ENCODE results near the gene TTYH2. TPM values are rescaled to one million over a fixed set of nuclear protein-coding genes. Genes with fewer than 3 reads are reported as not detected.
A peak's percentile ranks its signal among the peaks of the same experiment; 100 is the strongest.
"Not testable (repeated sequence)": the region's sequence is repeated elsewhere in the genome, so short reads cannot be mapped to it uniquely, and the experiment has no call there.

Gene TTYH2
- polyA plus RNA-seq, 4 donors, result 0.27 to 50.6 (median 2.0) TPM; not detected in 1

DNA sequence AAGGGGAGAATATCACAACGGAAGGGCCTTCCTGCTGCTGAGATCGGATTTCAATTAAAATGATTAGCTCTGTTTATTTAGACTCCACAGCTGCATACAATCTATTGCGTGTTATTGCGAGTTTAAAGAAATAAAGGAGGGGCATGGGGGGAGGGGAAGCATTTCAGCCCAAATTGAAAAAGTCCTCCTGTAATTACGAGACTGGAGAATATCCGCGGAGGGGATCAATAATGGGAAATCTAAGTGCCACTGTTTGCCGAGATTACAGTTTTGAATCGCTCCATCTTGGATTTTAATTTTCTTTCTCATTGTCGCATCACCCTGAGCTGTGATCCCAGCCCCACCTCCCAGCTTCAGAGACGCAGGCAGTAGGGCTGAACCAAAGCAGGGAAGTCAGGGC is 25.6 kb upstream of the TTYH2 start:
- no peaks in the 10 kb centered on the region for H3K9me3 ChIP-seq (ENCODE audit: control insufficient read depth in 2 of 2, insufficient read depth in 1 of 2, low read depth in 1 of 2, low read length in 1 of 2)
- H3K4me3 ChIP-seq (ENCODE audit: low read depth in 1 of 3, low read length in 3 of 3), result no peak overlapping the region
- no peaks in the 10 kb centered on the region for H3K4me1 ChIP-seq (ENCODE audit: control insufficient read depth in 3 of 3, insufficient read depth in 2 of 3, low read depth in 1 of 3, low read length in 2 of 3)
- FAIRE-seq (no peak), DNase-seq (no peak)
- WGBS, 3 donors, result 25 to 45% (median 32%) methylated on average over 11 of the region's 11 CpGs
- no peaks in the 10 kb centered on the region for H3K36me3 ChIP-seq (ENCODE audit: control insufficient read depth in 3 of 3, insufficient read depth in 2 of 3, low read depth in 1 of 3, low read length in 3 of 3)
- H3K27me3 ChIP-seq (ENCODE audit: control insufficient read depth in 3 of 3, insufficient read depth in 3 of 3, low read length in 3 of 3), result peaks cover 0 to 4% (median 0%) of the 10 kb centered on the region in 3 donors
- no peak overlapping the region for H3K27ac ChIP-seq (ENCODE audit: low read depth in 1 of 3, low read length in 2 of 3)

GRCh38 chr17:74188687-74189086 is 24.7 kb upstream of the TTYH2 start:
- not testable (repeated sequence) for H3K9me3 ChIP-seq (ENCODE audit: control insufficient read depth in 2 of 2, insufficient read depth in 1 of 2, low read depth in 1 of 2, low read length in 1 of 2); FAIRE-seq; H3K36me3 ChIP-seq (ENCODE audit: control insufficient read depth in 3 of 3, insufficient read depth in 2 of 3, low read depth in 1 of 3, low read length in 3 of 3); H3K4me1 ChIP-seq (ENCODE audit: control insufficient read depth in 3 of 3, insufficient read depth in 2 of 3, low read depth in 1 of 3, low read length in 2 of 3); H3K27me3 ChIP-seq (ENCODE audit: control insufficient read depth in 3 of 3, insufficient read depth in 3 of 3, low read length in 3 of 3); H3K27ac ChIP-seq (ENCODE audit: low read depth in 1 of 3, low read length in 2 of 3); DNase-seq; H3K4me3 ChIP-seq (ENCODE audit: low read depth in 1 of 3, low read length in 3 of 3)
- 89 to 90% (median 89%) methylated on average over 4 of the region's 4 CpGs for WGBS, 3 donors

- Histone ChIP-seq H3K9me3 (ENCODE audit: control insufficient read depth in 2 of 2, insufficient read depth in 1 of 2, low read depth in 1 of 2, low read length in 1 of 2) (no peaks in the 10 kb centered on the region), H3K4me1 (ENCODE audit: control insufficient read depth in 3 of 3, insufficient read depth in 2 of 3, low read depth in 1 of 3, low read length in 2 of 3) (peaks cover 0 to 7% (median 2%) of the 10 kb centered on the region in 3 donors), H3K27me3 (ENCODE audit: control insufficient read depth in 3 of 3, insufficient read depth in 3 of 3, low read length in 3 of 3) (peaks cover 0 to 4% (median 0%) of the 10 kb centered on the region in 3 donors), H3K27ac (ENCODE audit: low read depth in 1 of 3, low read length in 2 of 3) (no peak overlapping the region), H3K36me3 (ENCODE audit: control insufficient read depth in 3 of 3, insufficient read depth in 2 of 3, low read depth in 1 of 3, low read length in 3 of 3) (no peaks in the 10 kb centered on the region), H3K4me3 (ENCODE audit: low read depth in 1 of 3, low read length in 3 of 3) (no peak overlapping the region)
- whole genome bisulfite sequencing, 3 donors, result 38 to 48% (median 42%) methylated on average over 2 of the region's 2 CpGs
- no peak for FAIRE-seq
- DNase-seq, result peak; percentile 45 to 71
Measured at GRCh38 chr17:74190154-74190553, 23.2 kb upstream of the TTYH2 start.

- DNase-seq, result no peak
- Histone ChIP-seq H3K36me3 (ENCODE audit: control insufficient read depth in 3 of 3, insufficient read depth in 2 of 3, low read depth in 1 of 3, low read length in 3 of 3) (no peaks in the 10 kb centered on the region), H3K27me3 (ENCODE audit: control insufficient read depth in 3 of 3, insufficient read depth in 3 of 3, low read length in 3 of 3) (peaks cover 0 to 9% (median 0%) of the 10 kb centered on the region in 3 donors), H3K27ac (ENCODE audit: low read depth in 1 of 3, low read length in 2 of 3) (no peak overlapping the region), H3K4me3 (ENCODE audit: low read depth in 1 of 3, low read length in 3 of 3) (no peak overlapping the region), H3K9me3 (ENCODE audit: control insufficient read depth in 2 of 2, insufficient read depth in 1 of 2, low read depth in 1 of 2, low read length in 1 of 2) (no peaks in the 10 kb centered on the region), H3K4me1 (ENCODE audit: control insufficient read depth in 3 of 3, insufficient read depth in 2 of 3, low read depth in 1 of 3, low read length in 2 of 3) (peaks cover 0 to 7% (median 2%) of the 10 kb centered on the region in 3 donors)
- 62 to 72% (median 68%) methylated on average over 6 of the region's 6 CpGs for WGBS, 3 donors
- FAIRE-seq, result no peak
Measured at GRCh38 chr17:74190807-74191406, 22.5 kb upstream of the TTYH2 start.

- no peak overlapping the region for H3K4me3 ChIP-seq (ENCODE audit: low read depth in 1 of 3, low read length in 3 of 3)
- DNase-seq (peak; percentile 65 to 82), FAIRE-seq (no peak)
- H3K4me1 ChIP-seq (ENCODE audit: control insufficient read depth in 3 of 3, insufficient read depth in 2 of 3, low read depth in 1 of 3, low read length in 2 of 3), result peaks cover 0 to 7% (median 2%) of the 10 kb centered on the region in 3 donors
- H3K9me3 ChIP-seq (ENCODE audit: control insufficient read depth in 2 of 2, insufficient read depth in 1 of 2, low read depth in 1 of 2, low read length in 1 of 2), result no peaks in the 10 kb centered on the region
- WGBS, 3 donors, result 6 to 27% (median 20%) methylated on average over 12 of the region's 12 CpGs
- H3K27ac ChIP-seq (ENCODE audit: low read depth in 1 of 3, low read length in 2 of 3), result peak overlapping the region; percentile 23 to 83 (median 24)
- H3K36me3 ChIP-seq (ENCODE audit: control insufficient read depth in 3 of 3, insufficient read depth in 2 of 3, low read depth in 1 of 3, low read length in 3 of 3), result no peaks in the 10 kb centered on the region
- peaks cover 0 to 14% (median 0%) of the 10 kb centered on the region in 3 donors for H3K27me3 ChIP-seq (ENCODE audit: control insufficient read depth in 3 of 3, insufficient read depth in 3 of 3, low read length in 3 of 3)
Measured at GRCh38 chr17:74192950-74193781, 20.2 kb upstream of the TTYH2 start.

- FAIRE-seq, result no peak
- 76 to 85% (median 80%) methylated on average over 9 of the region's 9 CpGs for WGBS, 3 donors
- no peak for DNase-seq
- Histone ChIP-seq H3K27me3 (ENCODE audit: control insufficient read depth in 3 of 3, insufficient read depth in 3 of 3, low read length in 3 of 3) (peaks cover 0 to 16% (median 0%) of the 10 kb centered on the region in 3 donors), H3K36me3 (ENCODE audit: control insufficient read depth in 3 of 3, insufficient read depth in 2 of 3, low read depth in 1 of 3, low read length in 3 of 3) (no peaks in the 10 kb centered on the region), H3K4me1 (ENCODE audit: control insufficient read depth in 3 of 3, insufficient read depth in 2 of 3, low read depth in 1 of 3, low read length in 2 of 3) (peaks cover 0 to 7% (median 2%) of the 10 kb centered on the region in 3 donors), H3K9me3 (ENCODE audit: control insufficient read depth in 2 of 2, insufficient read depth in 1 of 2, low read depth in 1 of 2, low read length in 1 of 2) (no peaks in the 10 kb centered on the region), H3K27ac (ENCODE audit: low read depth in 1 of 3, low read length in 2 of 3) (no peak overlapping the region), H3K4me3 (ENCODE audit: low read depth in 1 of 3, low read length in 3 of 3) (no peak overlapping the region)
Measured at GRCh38 chr17:74194682-74195081, 18.7 kb upstream of the TTYH2 start.

DNA sequence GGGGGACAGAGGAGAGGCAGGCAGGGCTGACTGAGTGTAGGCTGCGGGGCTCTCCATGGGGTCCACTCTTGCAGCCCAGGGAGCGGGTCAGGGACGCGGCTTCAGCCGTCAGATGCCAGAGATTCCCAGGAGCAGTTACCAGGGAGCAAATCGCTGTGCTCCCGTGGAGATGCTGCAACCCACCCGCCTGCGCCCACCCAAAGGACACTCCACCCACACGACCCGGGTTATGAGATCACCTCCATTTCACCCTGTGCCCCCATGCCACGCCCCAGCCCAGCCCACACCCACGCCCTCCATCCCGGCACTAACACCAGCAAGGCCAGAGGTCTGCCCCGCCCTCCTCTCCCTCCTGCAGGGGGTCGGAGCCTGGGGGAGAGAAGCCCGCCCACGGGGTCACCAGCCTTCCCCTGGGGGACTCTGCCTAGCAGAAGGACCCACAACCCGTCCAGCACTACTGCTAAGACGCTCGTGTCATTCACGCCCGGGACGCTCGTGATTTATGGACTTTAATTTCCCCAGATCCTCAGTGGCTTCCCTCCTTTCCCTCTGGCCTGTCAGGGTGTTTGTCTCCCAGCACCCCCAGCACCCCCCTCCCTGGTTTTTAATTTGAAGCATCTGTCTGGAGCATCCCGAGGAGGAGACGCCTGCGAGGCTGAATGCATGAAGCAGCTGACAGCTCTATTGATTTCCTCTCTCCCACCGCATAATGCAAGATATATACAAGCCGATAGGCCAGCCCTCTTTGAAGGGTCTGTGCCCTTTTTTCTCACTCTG is 16.6 kb upstream of the TTYH2 start:
- H3K27ac ChIP-seq (ENCODE audit: low read depth in 1 of 3, low read length in 2 of 3), result no peak overlapping the region
- H3K4me1 ChIP-seq (ENCODE audit: control insufficient read depth in 3 of 3, insufficient read depth in 2 of 3, low read depth in 1 of 3, low read length in 2 of 3), result peaks cover 0 to 7% (median 2%) of the 10 kb centered on the region in 3 donors
- no peak overlapping the region for H3K4me3 ChIP-seq (ENCODE audit: low read depth in 1 of 3, low read length in 3 of 3)
- H3K36me3 ChIP-seq (ENCODE audit: control insufficient read depth in 3 of 3, insufficient read depth in 2 of 3, low read depth in 1 of 3, low read length in 3 of 3), result no peaks in the 10 kb centered on the region
- FAIRE-seq (no peak), DNase-seq (no peak)
- WGBS, 3 donors, result 26 to 47% (median 28%) methylated on average over 24 to 30 of the region's 30 CpGs
- H3K9me3 ChIP-seq (ENCODE audit: control insufficient read depth in 2 of 2, insufficient read depth in 1 of 2, low read depth in 1 of 2, low read length in 1 of 2), result no peaks in the 10 kb centered on the region
- H3K27me3 ChIP-seq (ENCODE audit: control insufficient read depth in 3 of 3, insufficient read depth in 3 of 3, low read length in 3 of 3), result peaks cover 0 to 16% (median 0%) of the 10 kb centered on the region in 3 donors

- no peak for FAIRE-seq
- Histone ChIP-seq H3K36me3 (ENCODE audit: control insufficient read depth in 3 of 3, insufficient read depth in 2 of 3, low read depth in 1 of 3, low read length in 3 of 3) (no peaks in the 10 kb centered on the region), H3K4me3 (ENCODE audit: low read depth in 1 of 3, low read length in 3 of 3) (no peak overlapping the region), H3K27ac (ENCODE audit: low read depth in 1 of 3, low read length in 2 of 3) (no peak overlapping the region), H3K4me1 (ENCODE audit: control insufficient read depth in 3 of 3, insufficient read depth in 2 of 3, low read depth in 1 of 3, low read length in 2 of 3) (peaks cover 0 to 7% (median 2%) of the 10 kb centered on the region in 3 donors), H3K9me3 (ENCODE audit: control insufficient read depth in 2 of 2, insufficient read depth in 1 of 2, low read depth in 1 of 2, low read length in 1 of 2) (no peaks in the 10 kb centered on the region), H3K27me3 (ENCODE audit: control insufficient read depth in 3 of 3, insufficient read depth in 3 of 3, low read length in 3 of 3) (peaks cover 0 to 22% (median 0%) of the 10 kb centered on the region in 3 donors)
- no peak for DNase-seq
- WGBS, 3 donors, result 89 to 98% (median 91%) methylated on average over 2 of the region's 2 CpGs
Measured at GRCh38 chr17:74197801-74198200, 15.6 kb upstream of the TTYH2 start.

Measured in small intestine (tissue), 7 donors.